Measurements from ENCODE around the gene CD44.

The CD44 gene

DNA sequence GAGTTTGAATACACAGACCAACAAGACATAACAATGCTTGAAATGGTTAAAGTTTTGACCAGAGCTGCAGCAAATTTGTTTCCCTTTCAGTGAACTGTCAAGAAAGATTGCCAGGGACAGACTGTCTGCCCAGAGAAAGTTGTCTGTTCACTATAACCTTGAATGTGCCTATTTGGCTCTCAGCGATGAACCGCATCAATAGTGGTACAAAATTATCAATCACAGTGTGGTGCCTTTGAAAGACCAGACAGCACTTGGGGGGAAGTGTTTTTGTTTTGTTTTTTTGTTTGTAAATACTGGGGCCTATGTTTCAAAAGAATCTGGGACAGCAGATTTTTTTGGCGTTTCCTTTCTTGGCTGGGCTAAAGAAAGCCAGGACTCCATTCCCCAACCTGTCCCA lies 123.1 kb downstream of the CD44 start:
- TF ChIP-seq, protein P1, sequence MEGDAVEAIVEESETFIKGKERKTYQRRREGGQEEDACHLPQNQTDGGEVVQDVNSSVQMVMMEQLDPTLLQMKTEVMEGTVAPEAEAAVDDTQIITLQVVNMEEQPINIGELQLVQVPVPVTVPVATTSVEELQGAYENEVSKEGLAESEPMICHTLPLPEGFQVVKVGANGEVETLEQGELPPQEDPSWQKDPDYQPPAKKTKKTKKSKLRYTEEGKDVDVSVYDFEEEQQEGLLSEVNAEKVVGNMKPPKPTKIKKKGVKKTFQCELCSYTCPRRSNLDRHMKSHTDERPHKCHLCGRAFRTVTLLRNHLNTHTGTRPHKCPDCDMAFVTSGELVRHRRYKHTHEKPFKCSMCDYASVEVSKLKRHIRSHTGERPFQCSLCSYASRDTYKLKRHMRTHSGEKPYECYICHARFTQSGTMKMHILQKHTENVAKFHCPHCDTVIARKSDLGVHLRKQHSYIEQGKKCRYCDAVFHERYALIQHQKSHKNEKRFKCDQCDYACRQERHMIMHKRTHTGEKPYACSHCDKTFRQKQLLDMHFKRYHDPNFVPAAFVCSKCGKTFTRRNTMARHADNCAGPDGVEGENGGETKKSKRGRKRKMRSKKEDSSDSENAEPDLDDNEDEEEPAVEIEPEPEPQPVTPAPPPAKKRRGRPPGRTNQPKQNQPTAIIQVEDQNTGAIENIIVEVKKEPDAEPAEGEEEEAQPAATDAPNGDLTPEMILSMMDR (IDR thresholded peaks at IDR 0.05; ENCODE audit: control extremely low read depth, extremely low read depth, low read depth, missing control alignments) = no peak
- DNase-seq (ENCODE audit: extremely low spot score) = no peak
- ChIA-PET POLR2A (no interaction called here), CTCF (interaction anchor here (0.8 to 2.0 kb wide), 3 partner anchors 12 to 129 kb away, joined by 3 to 4 read pairs (median 4); no protein-coding TSS in a partner anchor)

DNA sequence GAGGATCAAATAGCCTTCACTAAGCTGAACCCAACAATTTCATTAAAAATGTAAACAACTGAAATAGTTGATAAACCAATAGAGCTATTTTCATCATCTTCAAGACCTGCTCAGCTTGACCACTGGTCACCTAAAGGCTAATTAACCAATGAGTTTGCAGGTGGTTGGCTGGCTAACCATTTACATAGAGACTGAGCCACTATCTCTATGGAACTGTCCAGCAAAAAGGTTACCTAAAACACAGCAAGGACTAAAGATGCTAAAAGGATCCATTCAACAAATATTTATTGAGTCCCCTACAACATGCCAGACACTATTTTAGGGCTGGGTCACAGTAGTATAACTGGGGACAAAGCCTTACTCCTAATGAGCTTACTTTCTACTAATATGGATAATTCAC lies 123.8 kb downstream of the CD44 start:
- ChIA-PET POLR2A (no interaction called here), CTCF (interaction anchor here (0.8 to 2.0 kb wide), 3 partner anchors 11 to 129 kb away, joined by 3 to 4 read pairs (median 4); no protein-coding TSS in a partner anchor)
- no peak for DNase-seq (ENCODE audit: extremely low spot score)
- TF ChIP-seq, protein P1 (IDR thresholded peaks at IDR 0.05; ENCODE audit: control extremely low read depth, extremely low read depth, low read depth, missing control alignments) = no peak

DNA sequence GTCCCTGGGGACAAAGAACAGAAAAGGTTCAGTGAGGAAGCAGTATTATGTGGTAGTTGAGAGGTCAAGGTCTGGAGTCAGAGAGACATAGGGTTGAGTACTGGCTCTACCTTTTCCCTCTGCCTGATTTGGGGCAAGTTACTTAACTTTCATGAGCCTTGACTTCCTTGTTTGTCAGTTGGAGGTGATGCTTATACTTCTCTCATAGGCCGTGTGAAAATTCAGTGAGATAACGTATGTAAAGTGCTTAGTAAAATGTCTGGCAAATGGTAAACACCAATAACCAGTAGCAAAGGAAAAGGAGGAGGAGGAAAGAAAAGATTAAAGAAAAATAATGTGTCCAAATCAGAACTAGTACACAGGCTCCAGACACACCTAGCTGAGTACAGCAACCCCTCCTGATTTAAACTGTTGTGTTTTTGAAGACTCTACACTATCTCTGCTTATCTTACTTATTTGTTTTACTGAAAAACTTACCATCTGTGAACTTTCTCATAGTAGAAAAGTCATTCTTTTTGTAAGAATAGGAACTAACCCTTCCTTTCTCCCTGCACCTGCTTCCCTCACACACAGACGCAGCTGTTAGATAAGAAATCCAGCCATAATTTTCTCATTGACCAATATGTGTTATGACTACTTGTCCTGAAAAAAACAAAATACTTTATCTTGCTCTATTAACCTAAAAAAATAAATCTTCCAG lies 126.9 kb downstream of the CD44 start:
- TF ChIP-seq, protein P1 (IDR thresholded peaks at IDR 0.05; ENCODE audit: control extremely low read depth, extremely low read depth, low read depth, missing control alignments) = no peak
- CTCF ChIA-PET = interaction anchor here (1.0 to 1.5 kb wide), 4 partner anchors 9 to 41 kb away, joined by 4 to 5 read pairs (median 4); no protein-coding TSS in a partner anchor
- DNase-seq (ENCODE audit: extremely low spot score) = no peak
- POLR2A ChIA-PET = interaction anchor here (0.7 kb wide), 1 partner anchor 20 kb away, joined by 3 read pairs; no protein-coding TSS in a partner anchor

DNA sequence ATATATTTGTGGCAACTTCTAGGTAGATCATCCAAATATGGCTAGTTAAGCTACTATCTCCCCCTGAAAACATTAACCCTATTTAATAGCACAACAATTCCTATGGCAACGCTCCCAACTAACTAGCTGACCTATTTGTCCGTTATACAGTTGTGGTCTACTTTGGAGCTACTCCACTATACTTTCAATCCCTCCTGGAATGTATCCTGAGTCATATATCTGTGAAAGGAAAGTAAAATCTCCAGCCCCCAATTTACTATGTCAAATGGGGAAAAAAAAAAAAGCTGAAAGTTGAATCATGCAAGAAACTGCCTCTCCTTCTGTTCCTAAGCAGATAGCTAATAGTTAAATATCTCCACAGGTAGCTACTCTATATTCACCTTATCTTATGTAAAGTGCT lies 128.5 kb downstream of the CD44 start:
- no peak for DNase-seq (ENCODE audit: extremely low spot score)
- TF ChIP-seq, protein P1 (IDR thresholded peaks at IDR 0.05; ENCODE audit: control extremely low read depth, extremely low read depth, low read depth, missing control alignments) = no peak
- ChIA-PET CTCF (interaction anchor here (0.9 to 1.3 kb wide), 3 partner anchors 11 to 341 kb away, joined by 3 to 4 read pairs (median 3); no protein-coding TSS in a partner anchor), POLR2A (no interaction called here)

DNA sequence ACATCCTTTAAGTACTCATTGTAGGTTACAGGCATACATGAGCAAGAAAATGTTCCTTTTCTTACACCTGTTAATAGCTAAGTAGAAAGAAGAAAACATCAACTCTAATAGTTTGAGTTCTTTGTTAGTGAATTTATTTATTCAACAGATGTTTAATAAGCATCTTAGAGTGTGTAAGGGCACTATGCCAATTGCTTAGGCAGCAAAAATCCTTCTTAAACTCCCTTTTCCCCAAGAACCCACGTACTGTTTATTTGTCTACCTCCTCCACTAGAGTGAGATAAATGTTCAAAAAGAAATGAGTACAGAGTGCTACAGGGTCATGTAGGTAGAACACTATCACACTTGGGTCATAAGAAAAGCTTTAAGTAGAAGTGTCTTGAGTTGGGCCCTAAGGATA lies 131.4 kb downstream of the CD44 start:
- POLR2A ChIA-PET = no interaction called here
- CTCF ChIA-PET = no interaction called here
- DNase-seq (ENCODE audit: extremely low spot score) = no peak
- TF ChIP-seq, protein P1 (IDR thresholded peaks at IDR 0.05; ENCODE audit: control extremely low read depth, extremely low read depth, low read depth, missing control alignments) = no peak

DNA sequence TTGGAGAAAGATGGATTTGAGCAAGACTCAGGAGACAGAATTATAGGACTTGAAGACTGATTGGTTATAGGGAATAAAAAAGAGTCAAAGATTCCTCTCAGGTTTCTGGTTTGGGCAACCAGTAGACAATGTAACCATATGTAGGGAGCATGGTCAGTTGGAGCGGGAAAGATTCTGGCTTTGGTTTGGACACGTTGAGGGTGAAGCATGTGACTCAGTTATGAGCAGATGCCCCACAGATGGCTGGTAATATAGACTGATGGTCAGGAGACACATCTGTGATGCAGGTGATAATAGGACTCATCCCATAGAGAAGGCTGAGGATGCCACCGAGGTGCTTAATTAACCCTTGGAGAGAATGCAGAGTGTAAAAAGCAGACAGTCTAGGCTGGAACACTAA lies 132.1 kb downstream of the CD44 start:
- DNase-seq (ENCODE audit: extremely low spot score) = no peak
- ChIA-PET POLR2A (no interaction called here), CTCF (interaction anchor here (3.1 kb wide), 1 partner anchor 35 kb away, joined by 12 read pairs; no protein-coding TSS in a partner anchor)
- TF ChIP-seq, protein P1 (IDR thresholded peaks at IDR 0.05; ENCODE audit: control extremely low read depth, extremely low read depth, low read depth, missing control alignments) = no peak

All from GM10248 (cell line).